SH-SY5Y (cell line): ENCODE measurements around the gene HERPUD2.

Source experiments
- GATA2 ChIP-seq: IDR thresholded peaks from 2 replicates; pipeline ENCODE4 v1.6.1; 2011; ENCODE audit warnings: mild to moderate bottlenecking, low read depth, low read length
- GATA3 ChIP-seq: IDR thresholded peaks from 2 replicates; pipeline ENCODE4 v1.6.1; 2011; ENCODE audit warnings: low read depth, mild to moderate bottlenecking, low read length, moderate library complexity

DNA sequence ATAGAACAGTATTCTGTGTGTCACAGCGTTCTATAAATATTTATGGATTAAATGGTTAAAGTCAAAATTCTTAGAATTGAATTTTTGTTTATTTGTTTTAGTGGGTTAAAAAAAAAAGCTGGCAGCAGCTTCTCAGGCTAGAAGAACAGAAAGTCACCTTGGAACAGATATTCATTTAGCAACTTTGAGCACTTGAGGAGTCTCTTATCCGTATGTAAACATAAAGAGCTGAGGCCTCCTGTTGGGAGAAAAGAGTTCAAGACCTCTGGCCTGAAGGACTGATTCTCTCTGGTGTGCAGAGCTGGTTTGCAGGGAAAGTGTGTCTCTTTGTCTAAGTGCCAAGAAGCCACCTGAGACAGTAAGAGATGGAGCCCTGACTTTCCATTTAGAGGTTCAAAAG, 109.9 kb downstream of the HERPUD2 start:
- TF ChIP-seq GATA3 (no peak), GATA2 (no peak)
